ENCODE results near the gene MFN2. TPM values are rescaled to one million over a fixed set of nuclear protein-coding genes. Genes with fewer than 3 reads are reported as not detected.

MFN2 gene
- total and polyA plus RNA-seq, 2 experiments from 2014 or later = 15.1 to 40.4 TPM

DNA sequence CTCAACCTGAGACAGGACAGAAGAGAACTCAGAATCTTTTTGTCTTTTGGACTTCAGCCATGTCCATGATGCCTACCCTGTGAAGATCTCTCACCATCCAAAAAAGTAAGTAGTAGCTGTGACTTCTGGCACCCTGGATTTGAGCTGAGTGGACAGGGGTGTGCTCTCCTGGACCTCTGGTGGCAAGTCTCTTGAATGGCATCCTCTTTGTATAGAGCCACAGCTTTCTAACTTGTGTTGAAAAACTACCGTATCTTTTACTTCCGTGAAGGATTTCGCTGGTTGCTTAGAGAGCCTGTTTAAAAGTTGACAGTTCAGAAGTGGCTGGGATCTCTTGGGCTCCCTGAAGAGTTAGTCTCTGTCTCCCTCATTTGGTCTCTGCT, 1.8 kb downstream of the MFN2 start:
- H3F3A ChIP-seq (replicated peaks; ENCODE audit: low read depth) = peaks cover 17% of the 10 kb centered on the region
- peak overlapping the region; percentile 99 for H3K4me3 Mint-ChIP-seq
- H3K9me2 ChIP-seq (ENCODE audit: insufficient read depth) = no peaks in the 10 kb centered on the region
- DNase-seq (ENCODE audit: low spot score) (peak; percentile 26), ATAC-seq (no peak)
- no peak overlapping the region for H3K4me3 ChIP-seq
- H3K27me3 Mint-ChIP-seq (ENCODE audit: insufficient read depth, low read depth, poor library complexity) = peaks cover 16% of the 10 kb centered on the region
- peaks cover 21% of the 10 kb centered on the region for H3K4me1 Mint-ChIP-seq
- H3K4me2 ChIP-seq = no peak overlapping the region
- H2AFZ ChIP-seq = no peak overlapping the region
- no peaks in the 10 kb centered on the region for H3K27me3 ChIP-seq (ENCODE audit: insufficient read depth)
- no peak for TF ChIP-seq ZNF114 (CRISPR knock-in tag; IDR thresholded peaks at IDR 0.05)
- TF ChIP-seq, protein P1, sequence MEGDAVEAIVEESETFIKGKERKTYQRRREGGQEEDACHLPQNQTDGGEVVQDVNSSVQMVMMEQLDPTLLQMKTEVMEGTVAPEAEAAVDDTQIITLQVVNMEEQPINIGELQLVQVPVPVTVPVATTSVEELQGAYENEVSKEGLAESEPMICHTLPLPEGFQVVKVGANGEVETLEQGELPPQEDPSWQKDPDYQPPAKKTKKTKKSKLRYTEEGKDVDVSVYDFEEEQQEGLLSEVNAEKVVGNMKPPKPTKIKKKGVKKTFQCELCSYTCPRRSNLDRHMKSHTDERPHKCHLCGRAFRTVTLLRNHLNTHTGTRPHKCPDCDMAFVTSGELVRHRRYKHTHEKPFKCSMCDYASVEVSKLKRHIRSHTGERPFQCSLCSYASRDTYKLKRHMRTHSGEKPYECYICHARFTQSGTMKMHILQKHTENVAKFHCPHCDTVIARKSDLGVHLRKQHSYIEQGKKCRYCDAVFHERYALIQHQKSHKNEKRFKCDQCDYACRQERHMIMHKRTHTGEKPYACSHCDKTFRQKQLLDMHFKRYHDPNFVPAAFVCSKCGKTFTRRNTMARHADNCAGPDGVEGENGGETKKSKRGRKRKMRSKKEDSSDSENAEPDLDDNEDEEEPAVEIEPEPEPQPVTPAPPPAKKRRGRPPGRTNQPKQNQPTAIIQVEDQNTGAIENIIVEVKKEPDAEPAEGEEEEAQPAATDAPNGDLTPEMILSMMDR (conservative IDR thresholded peaks at IDR 0.05; ENCODE audit: low read depth in 2 of 2) = peak in 1 of 2 experiments; percentile 15; a peak in 1 of 4 replicates
- H3K27ac Mint-ChIP-seq = 0 out of 2 replicates have a peak overlapping the region, but pooled peaks have one; percentile 30
- peaks cover 47% of the 10 kb centered on the region for H3K36me3 Mint-ChIP-seq (ENCODE audit: low read depth)
- H3K4me1 ChIP-seq (ENCODE audit: insufficient read depth) = peaks cover 13% of the 10 kb centered on the region
- H3K9me3 Mint-ChIP-seq = no peaks in the 10 kb centered on the region
- no peak overlapping the region for H3K27ac ChIP-seq (ENCODE audit: low read depth)
- peaks cover 18% of the 10 kb centered on the region for H4K20me1 ChIP-seq (replicated peaks; ENCODE audit: insufficient read depth)
- peaks cover 64% of the 10 kb centered on the region for H3K79me2 ChIP-seq (replicated peaks; ENCODE audit: insufficient read depth)
- 0 out of 2 replicates have a peak, but pooled peaks cover 4% of the 10 kb centered on the region for H3K36me3 ChIP-seq (ENCODE audit: insufficient read depth)

DNA sequence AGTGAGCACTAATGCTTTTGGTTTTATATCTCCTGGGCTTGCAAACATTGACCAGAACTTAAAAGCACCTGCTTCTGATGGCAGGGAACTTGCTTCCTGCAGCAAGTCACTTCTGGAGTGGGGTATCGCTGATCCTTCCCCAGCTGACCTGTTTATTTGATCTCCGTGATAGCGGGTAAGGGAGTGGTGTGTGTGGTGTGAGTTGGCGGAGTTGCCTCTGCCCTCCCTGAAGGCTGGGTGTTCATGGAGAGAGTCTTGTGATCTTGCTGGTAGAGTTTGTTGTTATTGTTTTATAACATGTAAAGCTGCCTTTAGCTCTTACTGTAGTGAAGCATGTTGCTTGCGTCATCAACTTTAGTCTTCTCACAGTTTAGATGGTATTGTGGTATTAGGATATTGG, 3.9 kb downstream of the MFN2 start:
- no peak overlapping the region for H3K4me3 ChIP-seq
- no peak for DNase-seq (ENCODE audit: low spot score)
- peaks cover 21% of the 10 kb centered on the region for H3K4me1 Mint-ChIP-seq
- peaks cover 53% of the 10 kb centered on the region for H3K36me3 Mint-ChIP-seq (ENCODE audit: low read depth)
- no peaks in the 10 kb centered on the region for H3K9me3 Mint-ChIP-seq
- peaks cover 81% of the 10 kb centered on the region for H3K79me2 ChIP-seq (replicated peaks; ENCODE audit: insufficient read depth)
- no peak for ATAC-seq
- TF ChIP-seq, protein P2, sequence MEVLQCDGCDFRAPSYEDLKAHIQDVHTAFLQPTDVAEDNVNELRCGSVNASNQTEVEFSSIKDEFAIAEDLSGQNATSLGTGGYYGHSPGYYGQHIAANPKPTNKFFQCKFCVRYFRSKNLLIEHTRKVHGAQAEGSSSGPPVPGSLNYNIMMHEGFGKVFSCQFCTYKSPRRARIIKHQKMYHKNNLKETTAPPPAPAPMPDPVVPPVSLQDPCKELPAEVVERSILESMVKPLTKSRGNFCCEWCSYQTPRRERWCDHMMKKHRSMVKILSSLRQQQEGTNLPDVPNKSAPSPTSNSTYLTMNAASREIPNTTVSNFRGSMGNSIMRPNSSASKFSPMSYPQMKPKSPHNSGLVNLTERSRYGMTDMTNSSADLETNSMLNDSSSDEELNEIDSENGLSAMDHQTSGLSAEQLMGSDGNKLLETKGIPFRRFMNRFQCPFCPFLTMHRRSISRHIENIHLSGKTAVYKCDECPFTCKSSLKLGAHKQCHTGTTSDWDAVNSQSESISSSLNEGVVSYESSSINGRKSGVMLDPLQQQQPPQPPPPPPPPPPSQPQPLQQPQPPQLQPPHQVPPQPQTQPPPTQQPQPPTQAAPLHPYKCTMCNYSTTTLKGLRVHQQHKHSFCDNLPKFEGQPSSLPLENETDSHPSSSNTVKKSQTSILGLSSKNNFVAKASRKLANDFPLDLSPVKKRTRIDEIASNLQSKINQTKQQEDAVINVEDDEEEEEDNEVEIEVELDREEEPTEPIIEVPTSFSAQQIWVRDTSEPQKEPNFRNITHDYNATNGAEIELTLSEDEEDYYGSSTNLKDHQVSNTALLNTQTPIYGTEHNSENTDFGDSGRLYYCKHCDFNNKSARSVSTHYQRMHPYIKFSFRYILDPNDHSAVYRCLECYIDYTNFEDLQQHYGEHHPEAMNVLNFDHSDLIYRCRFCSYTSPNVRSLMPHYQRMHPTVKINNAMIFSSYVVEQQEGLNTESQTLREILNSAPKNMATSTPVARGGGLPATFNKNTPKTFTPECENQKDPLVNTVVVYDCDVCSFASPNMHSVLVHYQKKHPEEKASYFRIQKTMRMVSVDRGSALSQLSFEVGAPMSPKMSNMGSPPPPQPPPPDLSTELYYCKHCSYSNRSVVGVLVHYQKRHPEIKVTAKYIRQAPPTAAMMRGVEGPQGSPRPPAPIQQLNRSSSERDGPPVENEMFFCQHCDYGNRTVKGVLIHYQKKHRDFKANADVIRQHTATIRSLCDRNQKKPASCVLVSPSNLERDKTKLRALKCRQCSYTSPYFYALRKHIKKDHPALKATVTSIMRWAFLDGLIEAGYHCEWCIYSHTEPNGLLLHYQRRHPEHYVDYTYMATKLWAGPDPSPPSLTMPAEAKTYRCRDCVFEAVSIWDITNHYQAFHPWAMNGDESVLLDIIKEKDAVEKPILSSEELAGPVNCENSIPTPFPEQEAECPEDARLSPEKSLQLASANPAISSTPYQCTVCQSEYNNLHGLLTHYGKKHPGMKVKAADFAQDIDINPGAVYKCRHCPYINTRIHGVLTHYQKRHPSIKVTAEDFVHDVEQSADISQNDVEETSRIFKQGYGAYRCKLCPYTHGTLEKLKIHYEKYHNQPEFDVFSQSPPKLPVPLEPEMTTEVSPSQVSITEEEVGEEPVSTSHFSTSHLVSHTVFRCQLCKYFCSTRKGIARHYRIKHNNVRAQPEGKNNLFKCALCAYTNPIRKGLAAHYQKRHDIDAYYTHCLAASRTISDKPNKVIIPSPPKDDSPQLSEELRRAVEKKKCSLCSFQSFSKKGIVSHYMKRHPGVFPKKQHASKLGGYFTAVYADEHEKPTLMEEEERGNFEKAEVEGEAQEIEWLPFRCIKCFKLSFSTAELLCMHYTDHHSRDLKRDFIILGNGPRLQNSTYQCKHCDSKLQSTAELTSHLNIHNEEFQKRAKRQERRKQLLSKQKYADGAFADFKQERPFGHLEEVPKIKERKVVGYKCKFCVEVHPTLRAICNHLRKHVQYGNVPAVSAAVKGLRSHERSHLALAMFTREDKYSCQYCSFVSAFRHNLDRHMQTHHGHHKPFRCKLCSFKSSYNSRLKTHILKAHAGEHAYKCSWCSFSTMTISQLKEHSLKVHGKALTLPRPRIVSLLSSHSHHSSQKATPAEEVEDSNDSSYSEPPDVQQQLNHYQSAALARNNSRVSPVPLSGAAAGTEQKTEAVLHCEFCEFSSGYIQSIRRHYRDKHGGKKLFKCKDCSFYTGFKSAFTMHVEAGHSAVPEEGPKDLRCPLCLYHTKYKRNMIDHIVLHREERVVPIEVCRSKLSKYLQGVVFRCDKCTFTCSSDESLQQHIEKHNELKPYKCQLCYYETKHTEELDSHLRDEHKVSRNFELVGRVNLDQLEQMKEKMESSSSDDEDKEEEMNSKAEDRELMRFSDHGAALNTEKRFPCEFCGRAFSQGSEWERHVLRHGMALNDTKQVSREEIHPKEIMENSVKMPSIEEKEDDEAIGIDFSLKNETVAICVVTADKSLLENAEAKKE (CRISPR knock-in tag; IDR thresholded peaks at IDR 0.05) = no peak
- TF ChIP-seq, protein P1 (conservative IDR thresholded peaks at IDR 0.05; ENCODE audit: low read depth in 2 of 2) = no peak
- TF ChIP-seq NANOG (IDR thresholded peaks at IDR 0.05; ENCODE audit: borderline replicate concordance) (no peak), POLR2AphosphoS5 (IDR thresholded peaks at IDR 0.05; ENCODE audit: low read depth) (no peak), EZH2phosphoT487 (IDR thresholded peaks at IDR 0.05; ENCODE audit: unreplicated experiment) (no peak), JUNB (IDR thresholded peaks at IDR 0.05; ENCODE audit: unreplicated experiment) (no peak), ZNF114 (CRISPR knock-in tag; IDR thresholded peaks at IDR 0.05) (no peak), CREB1 (CRISPR knock-in tag; IDR thresholded peaks at IDR 0.05; ENCODE audit: low read depth) (no peak)
- TF ChIP-seq, protein P3, sequence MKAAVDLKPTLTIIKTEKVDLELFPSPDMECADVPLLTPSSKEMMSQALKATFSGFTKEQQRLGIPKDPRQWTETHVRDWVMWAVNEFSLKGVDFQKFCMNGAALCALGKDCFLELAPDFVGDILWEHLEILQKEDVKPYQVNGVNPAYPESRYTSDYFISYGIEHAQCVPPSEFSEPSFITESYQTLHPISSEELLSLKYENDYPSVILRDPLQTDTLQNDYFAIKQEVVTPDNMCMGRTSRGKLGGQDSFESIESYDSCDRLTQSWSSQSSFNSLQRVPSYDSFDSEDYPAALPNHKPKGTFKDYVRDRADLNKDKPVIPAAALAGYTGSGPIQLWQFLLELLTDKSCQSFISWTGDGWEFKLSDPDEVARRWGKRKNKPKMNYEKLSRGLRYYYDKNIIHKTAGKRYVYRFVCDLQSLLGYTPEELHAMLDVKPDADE (IDR thresholded peaks at IDR 0.05) = no peak
- peaks cover 11% of the 10 kb centered on the region for H3K27me3 Mint-ChIP-seq (ENCODE audit: insufficient read depth, low read depth, poor library complexity)
- H3K4me2 ChIP-seq = no peak overlapping the region
- H3K27me3 ChIP-seq (ENCODE audit: insufficient read depth) = no peaks in the 10 kb centered on the region
- peaks cover 11% of the 10 kb centered on the region for H3F3A ChIP-seq (replicated peaks; ENCODE audit: low read depth)
- 0 out of 2 replicates have a peak, but pooled peaks cover 8% of the 10 kb centered on the region for H3K36me3 ChIP-seq (ENCODE audit: insufficient read depth)
- H2AFZ ChIP-seq = no peak overlapping the region
- H3K4me1 ChIP-seq (ENCODE audit: insufficient read depth) = peaks cover 13% of the 10 kb centered on the region
- peaks cover 18% of the 10 kb centered on the region for H4K20me1 ChIP-seq (replicated peaks; ENCODE audit: insufficient read depth)
- H3K9me2 ChIP-seq (ENCODE audit: insufficient read depth) = no peaks in the 10 kb centered on the region
- H3K27ac Mint-ChIP-seq = no peak overlapping the region
- H3K4me3 Mint-ChIP-seq = no peak overlapping the region
- no peak overlapping the region for H3K27ac ChIP-seq (ENCODE audit: low read depth)
